HL-60/S4 treated with retinoic acid at 250 ng/mL for 4 days and 3 days (cell line): Measurements from ENCODE around the gene HMGCR.

Experiments used
- in situ Hi-C: fragments of 300-500 bp; cut with MboI; formaldehyde crosslinking; loops from 2 replicates; pipeline ENCODE4 v1.7.0; 2022; ENCODE audit warnings: low sequenced_read_pairs

HMGCR gene

GRCh38 chr5:75380099-75380498 lies 43.1 kb downstream of the HMGCR start:
- in situ Hi-C loops = no loop called here

GRCh38 chr5:75381456-75381855 lies 44.4 kb downstream of the HMGCR start:
- in situ Hi-C loops = no loop called here

- in situ Hi-C loops = no loop called here
These were observed 47.2 kb downstream of the HMGCR start for GRCh38 chr5:75384218-75384617.

- in situ Hi-C loops = no loop called here
These were observed 50.8 kb downstream of the HMGCR start for GRCh38 chr5:75387806-75388205.

- in situ Hi-C loops = no loop called here
These were observed 52.4 kb downstream of the HMGCR start for GRCh38 chr5:75389430-75389829.

GRCh38 chr5:75395277-75395676 lies 58.3 kb downstream of the HMGCR start:
- in situ Hi-C loops = no loop called here

GRCh38 chr5:75405296-75405695 lies 68.3 kb downstream of the HMGCR start:
- in situ Hi-C loops = no loop called here
